ENCODE data around the gene LGMN. TPM values are rescaled to one million over a fixed set of nuclear protein-coding genes. Genes with fewer than 3 reads are reported as not detected.
"Not testable (repeated sequence)": the region's sequence is repeated elsewhere in the genome, so short reads cannot be mapped to it uniquely, and the experiment has no call there.

LGMN gene
- total RNA-seq, 8 experiments from 2014 or later = 15.2 to 312 (median 54.8) TPM

DNA sequence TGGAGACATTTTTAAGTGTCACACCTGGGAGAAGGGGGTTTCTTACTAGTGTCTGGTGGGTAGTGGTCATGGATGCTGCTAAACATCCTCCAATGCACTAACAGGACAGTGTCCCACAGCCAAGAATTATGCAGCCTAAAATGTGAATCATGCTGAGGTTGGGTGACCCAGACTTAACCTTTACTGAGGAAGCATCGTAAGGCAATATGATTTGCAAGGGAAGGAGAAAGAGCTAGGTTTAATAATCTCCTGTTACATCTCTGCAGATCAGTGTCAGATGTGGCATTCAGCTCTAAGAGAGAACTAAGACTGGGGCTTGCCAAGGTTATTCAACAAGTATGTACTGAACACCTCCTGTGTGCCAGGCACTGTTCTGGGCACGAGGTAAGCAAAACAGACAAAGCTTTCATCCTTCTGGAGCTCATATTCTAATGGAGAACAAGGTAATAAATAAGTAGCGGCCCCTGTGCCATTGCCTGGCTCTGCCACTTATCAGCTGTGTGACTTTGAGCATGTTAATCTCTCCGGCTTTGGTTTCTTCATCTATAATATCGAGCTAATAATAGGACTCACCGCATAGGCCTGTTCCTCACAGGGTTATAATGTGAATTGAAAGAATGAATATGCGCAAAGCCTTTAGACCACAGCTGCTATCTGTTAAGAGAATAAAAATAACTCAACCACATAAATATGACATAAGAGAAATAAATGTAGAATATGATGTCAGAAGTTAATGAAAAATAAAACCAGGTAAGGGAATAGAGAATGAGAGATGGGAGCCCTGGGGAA is 32.2 kb upstream of the LGMN start:
- 4 to 95% (median 80%) methylated on average over 3 to 7 of the region's 7 CpGs; no CpG with 5 or more reads in 1 of the 10 experiments for WGBS, 10 experiments
- in situ Hi-C loops (cut with MboI; ENCODE audit: low pct_unique_long_range_greater_than_20kb in 2 of 9, low sequenced_read_pairs in 9 of 9, unreplicated experiment in 9 of 9) = loop anchor here in 2 of 9 experiments (10.0 to 25.0 kb wide), 2 partner anchors 66 to 93 kb away; no protein-coding TSS in a partner anchor
- Histone ChIP-seq H3K4me1 (replicated peaks in 1 of 2) (no peaks in the 10 kb centered on the region), H3K4me3 (no peak overlapping the region), H3K27ac (peak overlapping the region in 1 of 2 donors; percentile 28)
- peak in 6 of 8 experiments; percentile 29 to 80 (median 79) for ATAC-seq (replicated peaks in 6 of 8)

DNA sequence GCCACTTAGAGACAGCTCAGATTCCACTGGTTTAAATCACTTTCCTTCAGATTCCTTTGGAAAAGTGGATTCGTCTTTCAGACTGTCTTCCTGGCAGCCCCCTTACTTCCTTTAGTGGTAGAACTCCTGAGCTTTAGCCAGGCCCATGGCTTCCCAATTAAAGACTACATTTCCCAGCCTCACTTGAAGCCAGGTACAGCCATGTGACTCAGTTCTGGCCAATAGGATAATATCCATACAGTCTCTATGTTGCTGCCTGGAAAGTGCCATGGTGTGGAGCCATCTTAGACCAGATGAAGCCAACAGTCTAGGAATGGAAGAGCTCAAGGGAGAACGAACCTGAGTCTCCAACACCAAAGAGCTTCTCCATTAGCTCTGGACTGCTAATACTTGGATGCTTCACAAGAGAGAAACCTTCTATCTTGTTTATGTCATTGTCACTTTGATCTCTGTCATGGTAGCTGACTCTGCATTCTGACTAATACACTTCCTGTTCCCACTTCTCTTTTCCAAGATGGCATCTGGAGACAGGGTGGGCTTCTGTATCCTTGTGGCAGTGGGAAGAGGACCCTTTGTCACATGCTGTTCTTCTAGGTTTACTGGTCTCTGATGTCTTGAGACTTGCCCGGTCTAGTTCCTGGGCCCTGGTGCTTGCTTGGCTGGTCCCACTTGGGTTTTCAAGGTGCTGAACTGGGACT is 30.6 kb upstream of the LGMN start:
- H3K27ac ChIP-seq; H3K4me1 ChIP-seq (replicated peaks in 1 of 2); H3K4me3 ChIP-seq: not testable (repeated sequence)
- peak in 6 of 8 experiments; percentile 9 to 85 (median 61) for ATAC-seq (replicated peaks in 6 of 8)
- in situ Hi-C loops (cut with MboI; ENCODE audit: low pct_unique_long_range_greater_than_20kb in 2 of 9, low sequenced_read_pairs in 9 of 9, unreplicated experiment in 9 of 9) = loop anchor here in 1 of 9 experiments (25.0 kb wide), 1 partner anchor 92 kb away; no protein-coding TSS in a partner anchor
- no CpG with 5 or more reads among the region's 3 CpGs for WGBS, 10 experiments

DNA sequence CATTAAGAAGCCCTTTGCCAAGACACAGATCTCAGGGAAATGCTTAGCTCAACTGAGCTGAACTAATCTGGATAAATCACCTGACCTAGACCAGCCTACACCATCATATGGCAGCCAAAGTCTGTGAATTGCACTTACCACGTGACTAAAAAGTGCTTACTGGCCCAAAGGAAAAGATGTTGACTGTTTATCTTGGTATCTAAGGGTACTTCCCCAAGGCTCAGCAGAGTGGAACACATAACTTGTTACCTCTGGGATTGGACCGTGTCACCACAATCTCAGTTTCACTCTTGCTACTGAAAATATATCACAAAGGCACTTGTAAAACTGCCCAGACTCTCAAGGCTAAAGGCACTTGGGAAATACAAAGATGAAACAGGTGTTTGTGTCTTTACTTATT is 26.9 kb upstream of the LGMN start:
- not testable (repeated sequence) for H3K4me3 ChIP-seq; H3K4me1 ChIP-seq (replicated peaks in 1 of 2); H3K27ac ChIP-seq
- 0 to 100% (median 78%) methylated on average over 1 to 2 of the region's 2 CpGs; no CpG with 5 or more reads in 4 of the 10 experiments for WGBS, 10 experiments
- in situ Hi-C loops (cut with MboI; ENCODE audit: low pct_unique_long_range_greater_than_20kb in 2 of 9, low sequenced_read_pairs in 9 of 9, unreplicated experiment in 9 of 9) = loop anchor here in 1 of 9 experiments (25.0 kb wide), 1 partner anchor 88 kb away; no protein-coding TSS in a partner anchor
- peak in 5 of 8 experiments; percentile 41 to 70 (median 53) for ATAC-seq (replicated peaks in 6 of 8)

DNA sequence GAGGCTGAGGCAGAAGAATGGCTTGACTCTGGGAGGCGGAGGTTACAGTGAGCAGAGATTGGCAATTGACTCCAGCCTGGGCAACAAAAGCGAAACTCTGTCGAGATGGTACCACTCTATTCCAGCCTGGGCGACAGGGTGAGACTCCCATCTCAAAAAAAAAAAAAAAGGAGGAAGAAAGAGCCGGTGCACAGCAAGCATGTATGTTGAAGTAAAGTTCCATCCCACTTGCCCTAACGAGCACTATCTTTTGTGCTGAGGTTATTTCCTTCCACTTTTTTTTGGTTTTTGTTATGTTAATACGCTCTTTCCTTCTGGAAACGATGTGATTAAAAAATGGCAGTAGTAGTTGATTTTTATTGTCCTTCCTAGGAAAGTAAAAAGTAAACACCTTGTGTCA is 26.1 kb upstream of the LGMN start:
- in situ Hi-C loops (cut with MboI; ENCODE audit: low pct_unique_long_range_greater_than_20kb in 2 of 9, low sequenced_read_pairs in 9 of 9, unreplicated experiment in 9 of 9) = no loop called here
- no peaks in the 10 kb centered on the region for H3K4me1 ChIP-seq (replicated peaks in 1 of 2)
- H3K27ac ChIP-seq = no peak overlapping the region
- 20 to 100% (median 78%) methylated on average over 1 to 8 of the region's 8 CpGs; no CpG with 5 or more reads in 1 of the 10 experiments for WGBS, 10 experiments
- no peak for ATAC-seq (replicated peaks in 6 of 8)
- no peak overlapping the region for H3K4me3 ChIP-seq

DNA sequence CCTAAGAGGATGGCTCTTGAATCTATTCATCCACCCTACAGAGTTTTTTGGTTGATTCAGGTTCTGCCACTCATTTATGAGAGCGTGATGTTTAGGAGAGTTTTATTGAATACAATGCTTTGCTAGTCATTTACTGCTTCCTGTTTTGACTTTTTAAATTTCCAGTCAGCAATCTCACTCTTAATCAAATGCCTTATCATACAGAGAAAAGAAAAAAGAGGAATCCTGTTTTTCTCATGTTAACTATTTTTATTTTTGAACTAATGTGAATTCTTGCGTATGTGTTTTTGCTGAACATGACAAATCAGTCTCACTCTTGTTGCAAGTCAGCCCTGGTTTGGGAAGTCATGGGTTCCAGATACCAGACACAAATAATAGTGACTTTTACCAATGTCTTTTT is 22.1 kb upstream of the LGMN start:
- no peaks in the 10 kb centered on the region for H3K4me1 ChIP-seq (replicated peaks in 1 of 2)
- WGBS, 10 experiments = 82 to 100% (median 94%) methylated on average over 1 to 2 of the region's 2 CpGs
- in situ Hi-C loops (cut with MboI; ENCODE audit: low pct_unique_long_range_greater_than_20kb in 2 of 9, low sequenced_read_pairs in 9 of 9, unreplicated experiment in 9 of 9) = no loop called here
- H3K27ac ChIP-seq = no peak overlapping the region
- ATAC-seq (replicated peaks in 6 of 8) = no peak
- no peak overlapping the region for H3K4me3 ChIP-seq

DNA sequence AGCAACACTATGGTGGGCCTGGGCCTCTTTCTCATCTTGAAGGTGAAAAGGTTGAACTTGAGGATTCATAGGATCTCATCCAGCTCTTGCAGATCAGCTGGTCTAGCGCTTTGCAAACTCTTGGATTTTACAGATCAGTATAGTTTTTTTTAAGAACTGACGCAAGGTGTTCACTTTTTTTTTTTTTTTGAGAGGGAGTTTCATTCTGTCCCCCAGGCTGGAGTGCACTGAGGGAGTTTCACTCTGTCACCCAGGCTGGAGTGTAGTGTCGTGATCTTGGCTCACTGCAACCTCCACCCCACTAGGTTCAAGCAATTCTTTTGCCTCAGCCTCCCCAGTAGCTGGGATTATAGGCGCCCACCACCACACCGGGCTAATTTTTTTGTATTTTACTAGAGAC is 20.4 kb upstream of the LGMN start:
- in situ Hi-C loops (cut with MboI; ENCODE audit: low pct_unique_long_range_greater_than_20kb in 2 of 9, low sequenced_read_pairs in 9 of 9, unreplicated experiment in 9 of 9) = no loop called here
- ATAC-seq (replicated peaks in 6 of 8) = no peak
- 80 to 100% (median 93%) methylated on average over 1 to 5 of the region's 5 CpGs; no CpG with 5 or more reads in 2 of the 10 experiments for WGBS, 10 experiments
- no peak overlapping the region for H3K27ac ChIP-seq
- no peak overlapping the region for H3K4me3 ChIP-seq
- H3K4me1 ChIP-seq (replicated peaks in 1 of 2) = no peaks in the 10 kb centered on the region

DNA sequence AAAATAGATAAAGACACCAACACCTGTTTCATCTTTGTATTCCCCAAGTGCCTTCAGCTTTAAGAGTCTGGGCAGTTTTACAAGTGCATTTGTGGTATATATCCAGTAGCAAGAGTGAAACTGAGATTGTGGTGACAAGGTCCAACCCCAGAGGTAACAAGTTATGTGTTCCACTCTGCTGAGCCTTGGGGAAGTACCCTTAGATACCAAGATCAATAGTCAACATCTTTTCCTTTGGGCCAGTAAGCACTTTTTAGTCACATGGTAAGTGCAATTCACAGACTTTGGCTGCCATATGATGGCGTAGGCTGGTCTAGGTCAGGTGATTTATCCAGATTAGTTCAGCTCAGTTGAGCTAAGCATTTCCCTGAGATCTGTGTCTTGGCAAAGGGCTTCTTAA is 19.8 kb upstream of the LGMN start:
- H3K4me1 ChIP-seq (replicated peaks in 1 of 2); in situ Hi-C loops (cut with MboI; ENCODE audit: low pct_unique_long_range_greater_than_20kb in 2 of 9, low sequenced_read_pairs in 9 of 9, unreplicated experiment in 9 of 9); H3K27ac ChIP-seq; H3K4me3 ChIP-seq: not testable (repeated sequence)
- ATAC-seq (replicated peaks in 6 of 8) = peak in 2 of 8 experiments; percentile 43 to 47
- no CpG with 5 or more reads among the region's 1 CpG for WGBS, 10 experiments

DNA sequence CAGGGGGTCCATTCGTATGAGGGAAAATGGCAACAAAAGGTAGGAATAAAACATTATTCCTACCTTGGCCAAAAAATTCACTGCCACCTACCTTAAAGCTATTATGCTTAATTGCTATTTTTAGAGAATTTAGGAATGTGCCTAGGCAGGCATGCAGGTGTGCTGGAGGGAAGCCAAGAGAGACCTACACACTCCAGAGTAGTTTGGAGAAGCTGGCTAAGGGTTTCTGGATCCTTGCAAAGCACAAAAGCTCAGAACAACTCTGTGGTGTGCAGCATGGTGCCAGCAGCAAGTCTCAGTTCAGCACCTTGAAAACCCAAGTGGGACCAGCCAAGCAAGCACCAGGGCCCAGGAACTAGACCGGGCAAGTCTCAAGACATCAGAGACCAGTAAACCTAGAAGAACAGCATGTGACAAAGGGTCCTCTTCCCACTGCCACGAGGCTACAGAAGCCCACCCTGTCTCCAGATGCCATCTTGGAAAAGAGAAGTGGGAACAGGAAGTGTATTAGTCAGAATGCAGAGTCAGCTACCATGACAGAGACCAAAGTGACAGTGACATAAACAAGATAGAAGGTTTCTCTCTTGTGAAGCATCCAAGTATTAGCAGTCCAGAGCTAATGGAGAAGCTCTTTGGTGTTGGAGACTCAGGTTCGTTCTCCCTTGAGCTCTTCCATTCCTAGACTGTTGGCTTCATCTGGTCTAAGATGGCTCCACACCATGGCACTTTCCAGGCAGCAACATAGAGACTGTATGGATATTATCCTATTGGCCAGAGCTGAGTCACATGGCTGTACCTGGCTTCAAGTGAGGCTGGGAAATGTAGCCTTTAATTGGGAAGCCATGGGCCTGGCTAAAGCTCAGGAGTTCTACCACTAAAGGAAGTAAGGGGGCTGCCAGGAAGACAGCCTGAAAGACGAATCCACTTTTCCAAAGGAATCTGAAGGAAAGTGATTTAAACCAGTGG is 15.5 kb upstream of the LGMN start:
- H3K27ac ChIP-seq; H3K4me1 ChIP-seq (replicated peaks in 1 of 2); in situ Hi-C loops (cut with MboI; ENCODE audit: low pct_unique_long_range_greater_than_20kb in 2 of 9, low sequenced_read_pairs in 9 of 9, unreplicated experiment in 9 of 9); H3K4me3 ChIP-seq: not testable (repeated sequence)
- 0 to 100% (median 83%) methylated on average over 1 of the region's 5 CpGs; no CpG with 5 or more reads in 3 of the 10 experiments for WGBS, 10 experiments
- peak in 5 of 8 experiments; percentile 54 to 83 (median 63) for ATAC-seq (replicated peaks in 6 of 8)

DNA sequence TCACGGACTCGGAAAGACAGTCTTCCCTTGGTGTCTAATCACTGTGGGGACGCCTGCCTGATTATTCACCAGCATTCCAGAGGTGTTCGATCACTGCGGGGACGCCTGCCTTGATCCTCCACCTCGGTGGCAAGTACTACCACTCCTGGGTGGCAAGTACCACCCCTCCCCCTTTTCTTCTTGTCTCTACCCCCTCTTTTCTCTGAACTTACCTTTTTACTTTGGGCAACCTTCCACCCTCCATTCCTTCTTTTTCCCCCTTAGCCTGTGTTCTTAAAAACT is 12.0 kb upstream of the LGMN start:
- WGBS, 10 experiments = 0 to 92% (median 87%) methylated on average over 1 to 7 of the region's 7 CpGs; no CpG with 5 or more reads in 3 of the 10 experiments
- H3K4me3 ChIP-seq = no peak overlapping the region
- no peaks in the 10 kb centered on the region for H3K4me1 ChIP-seq (replicated peaks in 1 of 2)
- no peak for ATAC-seq (replicated peaks in 6 of 8)
- H3K27ac ChIP-seq = no peak overlapping the region
- in situ Hi-C loops (cut with MboI; ENCODE audit: low pct_unique_long_range_greater_than_20kb in 2 of 9, low sequenced_read_pairs in 9 of 9, unreplicated experiment in 9 of 9) = no loop called here

DNA sequence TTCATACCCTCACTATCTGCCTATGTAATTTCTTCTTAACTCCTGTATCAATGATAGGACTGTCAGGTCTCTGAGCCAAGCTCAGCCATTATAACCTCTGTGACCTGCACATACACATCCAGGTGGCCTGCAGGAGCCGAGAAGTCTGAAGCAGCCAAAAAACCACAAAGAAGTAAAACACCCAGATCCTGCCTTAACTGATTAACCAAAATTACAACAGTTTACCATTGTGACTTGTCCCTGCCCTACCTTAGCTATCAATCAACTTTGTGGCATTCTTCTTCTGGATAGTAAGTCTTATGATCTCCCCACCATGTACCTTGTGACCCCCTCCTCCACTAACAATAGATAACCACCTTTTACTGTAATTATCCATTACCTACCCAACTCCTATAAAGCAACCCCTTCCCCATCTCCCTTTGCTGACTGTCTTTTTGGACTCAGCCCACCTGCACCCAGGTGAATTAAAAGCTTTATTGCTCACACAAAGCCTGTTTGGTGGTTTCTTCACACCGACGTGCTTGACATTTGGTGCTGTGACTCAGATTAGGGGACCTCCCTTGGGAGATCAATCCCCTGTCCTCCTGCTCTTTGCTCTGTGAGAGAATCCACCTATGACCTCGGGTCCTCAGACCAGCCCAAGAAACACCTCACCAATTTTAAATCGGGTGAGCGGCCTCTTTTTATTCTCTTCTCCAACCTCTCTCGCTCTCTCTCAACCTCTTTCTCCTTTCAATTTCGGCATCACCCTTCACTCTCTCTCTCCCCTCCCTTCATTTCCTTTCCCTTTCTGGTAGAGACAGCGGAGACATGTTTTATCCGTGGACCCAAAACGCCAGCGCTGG is 11.5 kb upstream of the LGMN start:
- Histone ChIP-seq H3K4me1 (replicated peaks in 1 of 2) (peaks cover 0 to 2% of the 10 kb centered on the region in 2 donors), H3K4me3 (no peak overlapping the region), H3K27ac (no peak overlapping the region)
- peak in 1 of 8 experiments; percentile 7 for ATAC-seq (replicated peaks in 6 of 8)
- 73 to 99% (median 84%) methylated on average over 2 to 12 of the region's 12 CpGs for WGBS, 10 experiments
- in situ Hi-C loops (cut with MboI; ENCODE audit: low pct_unique_long_range_greater_than_20kb in 2 of 9, low sequenced_read_pairs in 9 of 9, unreplicated experiment in 9 of 9) = no loop called here

DNA sequence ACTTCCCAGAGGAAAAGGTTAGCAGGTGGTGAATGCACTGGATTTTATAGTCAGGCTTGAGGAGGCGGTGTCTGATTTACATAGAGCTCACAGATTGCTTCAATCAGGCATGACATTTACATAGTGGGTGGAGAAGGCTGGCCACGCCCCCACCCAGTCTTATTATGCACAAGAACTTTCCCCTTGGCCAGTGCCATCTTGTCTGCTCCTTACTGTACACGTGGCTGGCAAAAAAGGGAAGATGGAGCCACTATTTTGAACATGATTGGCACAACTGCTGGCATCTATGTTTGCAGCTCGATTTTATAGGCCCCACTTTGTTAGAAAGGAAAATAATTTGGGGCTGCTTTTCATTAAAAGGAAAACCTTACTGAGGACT is 10.9 kb upstream of the LGMN start:
- Histone ChIP-seq H3K27ac (no peak overlapping the region), H3K4me1 (replicated peaks in 1 of 2) (peaks cover 0 to 2% of the 10 kb centered on the region in 2 donors), H3K4me3 (no peak overlapping the region)
- in situ Hi-C loops (cut with MboI; ENCODE audit: low pct_unique_long_range_greater_than_20kb in 2 of 9, low sequenced_read_pairs in 9 of 9, unreplicated experiment in 9 of 9) = no loop called here
- 0 to 92% (median 46%) methylated on average over 1 to 4 of the region's 4 CpGs; no CpG with 5 or more reads in 2 of the 10 experiments for WGBS, 10 experiments
- peak; percentile 68 to 99 (median 83) for ATAC-seq (replicated peaks in 6 of 8)

DNA sequence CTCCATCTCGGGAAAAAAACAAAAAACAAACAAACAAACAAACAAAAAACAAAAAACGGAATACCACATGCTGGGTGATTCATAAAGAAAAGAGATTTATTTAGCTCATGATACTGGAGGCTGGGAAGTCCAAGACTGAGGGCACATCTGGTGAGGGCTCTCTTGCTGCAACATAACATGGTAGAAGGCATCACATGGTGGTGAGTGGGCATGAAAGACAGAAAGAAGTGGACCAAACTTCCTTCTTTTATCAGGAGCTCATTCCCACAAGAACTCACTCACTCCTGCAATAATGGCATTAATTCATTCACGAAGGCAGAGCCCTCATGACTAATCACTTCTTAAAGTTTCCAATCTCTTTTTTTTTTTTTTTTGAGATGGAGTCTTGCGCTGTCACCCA is 8.0 kb upstream of the LGMN start:
- Histone ChIP-seq H3K27ac (no peak overlapping the region), H3K4me1 (replicated peaks in 1 of 2) (peaks cover 0 to 2% of the 10 kb centered on the region in 2 donors), H3K4me3 (no peak overlapping the region)
- WGBS, 10 experiments = 32 to 100% (median 87%) methylated on average over 1 to 4 of the region's 4 CpGs; no CpG with 5 or more reads in 3 of the 10 experiments
- ATAC-seq (replicated peaks in 6 of 8) = no peak
- in situ Hi-C loops (cut with MboI; ENCODE audit: low pct_unique_long_range_greater_than_20kb in 2 of 9, low sequenced_read_pairs in 9 of 9, unreplicated experiment in 9 of 9) = no loop called here
